Measurements from ENCODE around the gene CDH4.

The CDH4 gene

GRCh38 chr20:61251529-61252393, at the start of gene CDH4:
Gene CDH4 (plus strand): TSS chr20:61252261.
- in situ Hi-C loops (cut with HindIII; ENCODE audit: low sequenced_read_pairs): no loop called here

GRCh38 chr20:61203320-61203719, 48.7 kb upstream of the CDH4 start:
- in situ Hi-C loops (cut with HindIII; ENCODE audit: low sequenced_read_pairs): no loop called here

GRCh38 chr20:61204206-61204605, 47.9 kb upstream of the CDH4 start:
- in situ Hi-C loops (cut with HindIII; ENCODE audit: low sequenced_read_pairs): no loop called here

- in situ Hi-C loops (cut with HindIII; ENCODE audit: low sequenced_read_pairs): no loop called here
These were observed 46.3 kb upstream of the CDH4 start for GRCh38 chr20:61205769-61206168.

GRCh38 chr20:61210862-61211261, 41.2 kb upstream of the CDH4 start:
- in situ Hi-C loops (cut with HindIII; ENCODE audit: low sequenced_read_pairs): no loop called here

- in situ Hi-C loops (cut with HindIII; ENCODE audit: low sequenced_read_pairs): no loop called here
These were observed 34.2 kb upstream of the CDH4 start for GRCh38 chr20:61217848-61218247.

GRCh38 chr20:61219021-61219431, 33.0 kb upstream of the CDH4 start:
- in situ Hi-C loops (cut with HindIII; ENCODE audit: low sequenced_read_pairs): no loop called here

- in situ Hi-C loops (cut with HindIII; ENCODE audit: low sequenced_read_pairs): no loop called here
These were observed 31.9 kb upstream of the CDH4 start for GRCh38 chr20:61220131-61220530.

- in situ Hi-C loops (cut with HindIII; ENCODE audit: low sequenced_read_pairs): no loop called here
These were observed 31.3 kb upstream of the CDH4 start for GRCh38 chr20:61220626-61221325.

GRCh38 chr20:61222699-61223098, 29.4 kb upstream of the CDH4 start:
- in situ Hi-C loops (cut with HindIII; ENCODE audit: low sequenced_read_pairs): no loop called here

GRCh38 chr20:61223121-61223520, 28.9 kb upstream of the CDH4 start:
- in situ Hi-C loops (cut with HindIII; ENCODE audit: low sequenced_read_pairs): no loop called here

- in situ Hi-C loops (cut with HindIII; ENCODE audit: low sequenced_read_pairs): no loop called here
These were observed 21.9 kb upstream of the CDH4 start for GRCh38 chr20:61230166-61230565.

- in situ Hi-C loops (cut with HindIII; ENCODE audit: low sequenced_read_pairs): no loop called here
These were observed 18.5 kb upstream of the CDH4 start for GRCh38 chr20:61233590-61233989.

GRCh38 chr20:61234224-61234890, 17.7 kb upstream of the CDH4 start:
- in situ Hi-C loops (cut with HindIII; ENCODE audit: low sequenced_read_pairs): no loop called here

GRCh38 chr20:61236713-61237112, 15.3 kb upstream of the CDH4 start:
- in situ Hi-C loops (cut with HindIII; ENCODE audit: low sequenced_read_pairs): no loop called here

GRCh38 chr20:61238813-61239212, 13.2 kb upstream of the CDH4 start:
- in situ Hi-C loops (cut with HindIII; ENCODE audit: low sequenced_read_pairs): no loop called here

GRCh38 chr20:61240814-61241213, 11.2 kb upstream of the CDH4 start:
- in situ Hi-C loops (cut with HindIII; ENCODE audit: low sequenced_read_pairs): no loop called here

GRCh38 chr20:61244213-61244612, 7.8 kb upstream of the CDH4 start:
- in situ Hi-C loops (cut with HindIII; ENCODE audit: low sequenced_read_pairs): no loop called here

- in situ Hi-C loops (cut with HindIII; ENCODE audit: low sequenced_read_pairs): no loop called here
These were observed 5.8 kb upstream of the CDH4 start for GRCh38 chr20:61246269-61246668.

- in situ Hi-C loops (cut with HindIII; ENCODE audit: low sequenced_read_pairs): no loop called here
These were observed 2.4 kb upstream of the CDH4 start for GRCh38 chr20:61249626-61250025.

- in situ Hi-C loops (cut with HindIII; ENCODE audit: low sequenced_read_pairs): no loop called here
These were observed 671 bp downstream of the CDH4 start for GRCh38 chr20:61252601-61253263.
